Measurements from ENCODE around the gene ACTL7A. TPM values are rescaled to one million over a fixed set of nuclear protein-coding genes. Genes with fewer than 3 reads are reported as not detected.
A peak's percentile ranks its signal among the peaks of the same experiment; 100 is the strongest.

The ACTL7A gene
- total and polyA plus RNA-seq, 2 of the 13 experiments (the other 11 are each of a cell fraction or from before 2014, with no cell fraction given) = not detected

GRCh38 chr9:108869092-108869725 is 7.1 kb downstream of the ACTL7A start (continued):
- TF ChIP-seq KDM5A (IDR thresholded peaks at IDR 0.05; ENCODE audit: borderline replicate concordance, low read length) = no peak
- TF ChIP-seq MEIS1 (CRISPR knock-in tag; IDR thresholded peaks at IDR 0.05; ENCODE audit: borderline replicate concordance) = no peak
- no peak for TF ChIP-seq PAWR (CRISPR knock-in tag; IDR thresholded peaks at IDR 0.05; ENCODE audit: borderline replicate concordance)
- TF ChIP-seq ZNF441 (CRISPR knock-in tag; IDR thresholded peaks at IDR 0.05; ENCODE audit: borderline replicate concordance) = peak; percentile 89; the same call in 1 of the 2 replicates
- TF ChIP-seq ZNF496 (CRISPR knock-in tag; IDR thresholded peaks at IDR 0.05; ENCODE audit: insufficient replicate concordance) = no peak
- TF ChIP-seq NR3C1 (CRISPR knock-in tag; IDR thresholded peaks at IDR 0.05) = no peak
- peak; percentile 53; the same call in 1 of the 2 replicates for TF ChIP-seq ELF3 (CRISPR knock-in tag; IDR thresholded peaks at IDR 0.05)
- TF ChIP-seq CEBPZ (IDR thresholded peaks at IDR 0.05; ENCODE audit: low read length) = no peak
- no peak for TF ChIP-seq IKZF1 (IDR thresholded peaks at IDR 0.05)
- peak; percentile 25; the same call in 1 of the 2 replicates for TF ChIP-seq ZFY (CRISPR knock-in tag; IDR thresholded peaks at IDR 0.05)
- no peak for TF ChIP-seq ZBTB10 (CRISPR knock-in tag; IDR thresholded peaks at IDR 0.05; ENCODE audit: borderline replicate concordance)
- TF ChIP-seq RFXAP (CRISPR knock-in tag; IDR thresholded peaks at IDR 0.05; ENCODE audit: borderline replicate concordance) = peak; percentile 40; the same call in 1 of the 2 replicates
- TF ChIP-seq MXD4 (CRISPR knock-in tag; IDR thresholded peaks at IDR 0.05) = peak; percentile 50; the same call in 1 of the 2 replicates
- TF ChIP-seq SKI (IDR thresholded peaks at IDR 0.05; ENCODE audit: partially characterized antibody) = peak; percentile 89
- no peak for TF ChIP-seq NRL (CRISPR knock-in tag; IDR thresholded peaks at IDR 0.05; ENCODE audit: borderline replicate concordance)
- no peak for TF ChIP-seq CCDC6 (CRISPR knock-in tag; IDR thresholded peaks at IDR 0.05)
- TF ChIP-seq ZBTB1 (CRISPR knock-in tag; IDR thresholded peaks at IDR 0.05; ENCODE audit: borderline replicate concordance) = no peak
- TF ChIP-seq ADNP (CRISPR knock-in tag; IDR thresholded peaks at IDR 0.05) = no peak
- TF ChIP-seq NKX3-1 (CRISPR knock-in tag; IDR thresholded peaks at IDR 0.05) = no peak
- TF ChIP-seq BRF2 (CRISPR knock-in tag; IDR thresholded peaks at IDR 0.05) = peak; percentile 67; the same call in 1 of the 2 replicates
- TF ChIP-seq ZC3H4 (CRISPR knock-in tag; IDR thresholded peaks at IDR 0.05; ENCODE audit: borderline replicate concordance) = no peak
- no peak for TF ChIP-seq MLX (CRISPR knock-in tag; IDR thresholded peaks at IDR 0.05)
- TF ChIP-seq PPARG (CRISPR knock-in tag; conservative IDR thresholded peaks at IDR 0.05) = no peak; the same call in none of the 2 replicates
- 0 out of 2 replicates have a peak, but pooled peaks have one; percentile 17 for TF ChIP-seq ZBTB21 (CRISPR knock-in tag; IDR thresholded peaks at IDR 0.05)

All from HepG2 (cell line).